Testis (tissue), 2 donors: ENCODE measurements around the gene INMT.

Experiments
- POLR2A ChIP-seq: fragments of 450-650 bp; IDR thresholded peaks from one replicate; pipeline ENCODE4 v1.6.1; 2017; ENCODE audit warnings: antibody characterized with exemption, mild to moderate bottlenecking, moderate library complexity
- TF ChIP-seq, protein P1 (sequence below), 3 experiments: fragments of 450-650 bp in 2 of 3; fragments of 200-600 bp in 1 of 3; sonication (generic) in 1 of 3; IDR thresholded peaks; one replicate each; pipeline ENCODE4 v1.5.1; 2016 to 2019; ENCODE audit warnings: antibody characterized with exemption in 3 of 3, mild to moderate bottlenecking in 2 of 3, moderate library complexity in 1 of 3

- TF ChIP-seq, protein P1, sequence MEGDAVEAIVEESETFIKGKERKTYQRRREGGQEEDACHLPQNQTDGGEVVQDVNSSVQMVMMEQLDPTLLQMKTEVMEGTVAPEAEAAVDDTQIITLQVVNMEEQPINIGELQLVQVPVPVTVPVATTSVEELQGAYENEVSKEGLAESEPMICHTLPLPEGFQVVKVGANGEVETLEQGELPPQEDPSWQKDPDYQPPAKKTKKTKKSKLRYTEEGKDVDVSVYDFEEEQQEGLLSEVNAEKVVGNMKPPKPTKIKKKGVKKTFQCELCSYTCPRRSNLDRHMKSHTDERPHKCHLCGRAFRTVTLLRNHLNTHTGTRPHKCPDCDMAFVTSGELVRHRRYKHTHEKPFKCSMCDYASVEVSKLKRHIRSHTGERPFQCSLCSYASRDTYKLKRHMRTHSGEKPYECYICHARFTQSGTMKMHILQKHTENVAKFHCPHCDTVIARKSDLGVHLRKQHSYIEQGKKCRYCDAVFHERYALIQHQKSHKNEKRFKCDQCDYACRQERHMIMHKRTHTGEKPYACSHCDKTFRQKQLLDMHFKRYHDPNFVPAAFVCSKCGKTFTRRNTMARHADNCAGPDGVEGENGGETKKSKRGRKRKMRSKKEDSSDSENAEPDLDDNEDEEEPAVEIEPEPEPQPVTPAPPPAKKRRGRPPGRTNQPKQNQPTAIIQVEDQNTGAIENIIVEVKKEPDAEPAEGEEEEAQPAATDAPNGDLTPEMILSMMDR (IDR thresholded peaks at IDR 0.05): no peak
- TF ChIP-seq POLR2A: no peak
These were observed 18.9 kb downstream of the INMT start for GRCh38 chr7:30770845-30771173.
